ENCODE measurements around the gene PHACTR3.

Gene PHACTR3

GRCh38 chr20:59574308-59574707 lies 30.0 kb upstream of the PHACTR3 start:
- no peak for DNase-seq (ENCODE audit: low read depth, low spot score)

- DNase-seq (ENCODE audit: low read depth, low spot score), result no peak
These were observed 29.1 kb upstream of the PHACTR3 start for GRCh38 chr20:59575216-59575615.

DNA sequence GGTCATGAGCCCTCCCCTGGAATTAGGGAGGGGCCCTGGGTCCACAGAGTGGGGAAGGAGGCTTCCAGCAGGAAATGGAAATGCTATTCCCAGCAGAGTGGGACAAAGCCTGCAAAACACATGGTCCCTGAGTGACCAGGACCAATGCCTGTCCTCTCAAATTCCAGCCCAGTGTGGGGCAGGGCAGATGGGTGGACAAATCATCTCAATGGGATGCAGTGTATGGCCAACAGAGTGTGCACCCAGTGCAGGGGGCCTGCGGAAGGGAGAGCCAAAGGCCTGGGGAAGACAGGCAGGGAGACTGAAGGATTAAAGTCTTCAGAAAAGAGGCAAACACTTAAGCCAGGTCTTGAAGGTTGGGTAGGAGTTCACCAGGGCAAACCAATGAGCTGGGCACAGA lies 28.7 kb upstream of the PHACTR3 start:
- DNase-seq (ENCODE audit: low read depth, low spot score), result no peak

GRCh38 chr20:59576216-59576953 lies 28.0 kb upstream of the PHACTR3 start:
- no peak for DNase-seq (ENCODE audit: low read depth, low spot score)

GRCh38 chr20:59577037-59577808 lies 27.1 kb upstream of the PHACTR3 start:
- no peak for DNase-seq (ENCODE audit: low read depth, low spot score)

GRCh38 chr20:59577809-59578435 lies 26.4 kb upstream of the PHACTR3 start:
- no peak for DNase-seq (ENCODE audit: low read depth, low spot score)

- no peak for DNase-seq (ENCODE audit: low read depth, low spot score)
These were observed 25.6 kb upstream of the PHACTR3 start for GRCh38 chr20:59578436-59579403.

DNA sequence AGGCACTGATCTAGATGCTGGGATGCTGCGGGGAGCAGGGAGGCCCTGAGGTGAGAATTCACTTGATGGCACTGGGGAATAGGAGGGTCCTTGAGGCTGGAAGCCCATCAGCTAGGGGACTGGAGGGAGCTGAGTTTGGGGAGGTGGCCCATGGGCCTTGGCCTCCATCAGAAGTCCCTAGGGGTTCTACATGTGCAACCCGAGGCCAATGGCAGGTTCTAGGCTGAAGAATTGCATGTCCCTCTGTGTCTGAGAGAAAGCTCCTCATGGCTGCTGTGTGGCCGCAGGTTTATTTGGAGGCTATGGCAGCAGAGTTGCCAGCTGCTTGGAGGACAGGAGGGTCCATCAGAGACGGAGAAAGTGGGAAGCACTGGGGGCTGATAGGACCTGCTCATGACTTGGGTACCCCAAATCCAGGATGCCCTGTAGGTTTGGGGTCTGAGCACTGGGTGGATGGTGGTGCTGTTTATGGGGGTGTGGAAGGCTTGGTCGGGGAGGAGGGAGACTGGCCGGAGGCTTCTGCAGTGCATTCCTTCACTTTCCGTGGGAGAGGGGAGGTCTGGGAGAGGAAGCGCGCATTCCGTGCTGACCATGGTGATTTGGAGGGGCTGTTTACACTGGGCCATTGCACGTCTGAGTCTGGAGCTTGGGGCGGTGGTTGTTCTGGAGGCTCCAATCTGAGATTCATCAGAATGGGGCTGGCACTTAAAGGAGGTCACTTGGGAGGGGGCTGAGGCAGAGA lies 24.8 kb upstream of the PHACTR3 start:
- no peak for DNase-seq (ENCODE audit: low read depth, low spot score)

- no peak for DNase-seq (ENCODE audit: low read depth, low spot score)
These were observed 24.0 kb upstream of the PHACTR3 start for GRCh38 chr20:59580146-59580946.

GRCh38 chr20:59580991-59581401 lies 23.3 kb upstream of the PHACTR3 start:
- no peak for DNase-seq (ENCODE audit: low read depth, low spot score)

DNA sequence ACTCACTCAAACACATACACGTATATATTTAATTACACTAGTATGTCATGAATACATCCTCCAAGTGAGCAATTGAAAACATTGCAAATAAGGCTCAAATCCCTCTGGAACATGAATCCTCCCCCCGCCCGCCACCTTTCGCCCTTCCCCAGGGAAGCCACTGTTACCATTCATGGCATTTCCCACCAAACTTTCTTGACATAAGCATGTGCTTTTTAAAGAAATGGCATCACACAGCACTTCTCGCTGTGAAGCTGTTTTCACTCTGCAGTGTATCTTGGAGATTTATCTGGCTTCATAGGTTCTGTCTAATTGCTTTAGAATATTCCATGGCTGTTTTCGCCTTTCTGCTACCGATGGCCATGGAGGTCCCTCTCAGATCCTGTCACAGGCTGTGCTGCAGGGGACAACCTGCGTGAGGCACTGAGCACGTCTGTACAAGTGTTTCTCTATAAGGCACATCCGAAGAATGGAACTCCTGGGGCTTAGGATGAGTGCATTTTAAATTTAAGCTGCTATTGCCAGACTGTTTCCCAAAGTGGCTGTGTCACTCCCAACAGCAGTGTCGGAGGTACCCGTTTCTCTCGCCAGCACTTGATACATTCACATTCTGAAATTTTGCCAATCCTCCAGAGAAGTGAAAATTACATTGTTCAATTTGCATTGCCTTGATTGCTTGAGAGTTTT lies 22.2 kb upstream of the PHACTR3 start:
- DNase-seq (ENCODE audit: low read depth, low spot score), result no peak

DNA sequence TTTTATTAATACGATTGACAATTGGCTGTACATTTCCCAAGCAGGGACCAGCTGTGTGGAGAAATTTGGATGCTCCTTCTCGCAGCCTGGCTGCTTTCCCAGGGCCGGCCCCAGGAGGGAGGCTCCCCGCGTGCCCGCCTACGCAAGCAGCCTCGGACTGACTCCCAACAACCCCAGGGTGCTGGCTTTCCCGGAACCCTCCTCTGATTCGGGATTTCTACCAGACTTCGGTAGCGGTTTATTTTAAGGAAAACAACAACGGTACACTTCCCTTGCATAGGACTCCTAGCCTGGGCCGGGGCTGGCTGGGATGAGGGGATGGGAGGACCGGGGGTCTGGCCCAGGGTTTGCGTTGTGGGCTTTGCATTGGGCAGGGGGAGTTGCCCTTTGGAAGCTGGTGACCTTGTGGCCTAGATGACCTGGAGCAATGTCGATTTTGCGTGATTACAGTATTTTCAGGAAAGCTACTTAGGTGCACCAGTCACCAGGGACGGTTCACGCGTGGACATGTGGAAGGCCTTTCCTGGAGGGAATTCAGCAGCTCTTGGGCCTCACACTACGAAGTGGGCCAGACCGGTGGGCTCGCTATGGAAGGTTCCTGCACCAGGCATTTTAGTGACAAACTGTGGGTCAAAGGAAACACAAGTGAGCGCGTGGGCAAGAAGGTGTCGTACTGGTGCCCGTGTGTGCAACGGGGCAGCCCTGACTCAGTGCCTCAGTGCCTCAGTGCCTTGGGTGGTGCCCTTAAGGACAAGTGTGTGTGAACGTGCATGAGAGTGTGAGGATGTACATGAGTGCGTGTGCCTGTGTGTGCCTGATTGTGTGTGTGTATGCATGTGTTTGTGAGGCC lies 20.7 kb upstream of the PHACTR3 start:
- no peak for DNase-seq (ENCODE audit: low read depth, low spot score)

- no peak for DNase-seq (ENCODE audit: low read depth, low spot score)
These were observed 19.9 kb upstream of the PHACTR3 start for GRCh38 chr20:59584278-59584925.

DNA sequence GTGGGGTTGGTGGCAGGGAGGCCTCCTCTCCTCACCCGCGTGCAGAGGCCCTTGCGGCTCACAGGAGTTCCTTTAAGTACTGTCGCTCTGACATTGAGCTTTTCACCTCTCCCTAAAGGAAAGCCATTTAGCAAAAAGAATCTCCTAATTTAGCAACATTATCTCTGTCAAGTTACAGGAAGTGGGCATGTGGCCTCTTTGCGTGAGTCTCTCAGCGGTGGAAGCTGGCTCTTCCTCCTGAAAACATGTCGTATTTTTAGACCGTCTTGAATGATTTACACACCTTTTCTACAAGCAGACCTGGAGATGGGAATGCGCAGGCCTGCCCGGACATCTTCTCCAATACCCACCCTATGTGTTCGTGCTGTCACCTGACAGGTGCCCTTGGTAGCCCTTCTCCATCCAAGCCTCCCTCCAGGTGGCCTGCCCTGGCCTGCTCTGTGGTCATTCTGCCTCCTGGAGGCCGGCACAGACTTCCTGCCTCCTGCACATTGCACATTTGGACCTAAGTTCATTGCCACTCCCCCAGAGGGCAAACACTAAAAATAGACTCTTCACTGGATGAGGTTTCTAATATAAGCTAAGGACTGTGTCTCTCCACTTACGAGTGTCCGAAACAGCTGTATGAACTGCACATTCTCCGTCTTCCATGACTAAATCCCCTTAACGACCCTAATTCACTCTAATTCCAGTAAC lies 18.5 kb upstream of the PHACTR3 start:
- no peak for DNase-seq (ENCODE audit: low read depth, low spot score)

DNA sequence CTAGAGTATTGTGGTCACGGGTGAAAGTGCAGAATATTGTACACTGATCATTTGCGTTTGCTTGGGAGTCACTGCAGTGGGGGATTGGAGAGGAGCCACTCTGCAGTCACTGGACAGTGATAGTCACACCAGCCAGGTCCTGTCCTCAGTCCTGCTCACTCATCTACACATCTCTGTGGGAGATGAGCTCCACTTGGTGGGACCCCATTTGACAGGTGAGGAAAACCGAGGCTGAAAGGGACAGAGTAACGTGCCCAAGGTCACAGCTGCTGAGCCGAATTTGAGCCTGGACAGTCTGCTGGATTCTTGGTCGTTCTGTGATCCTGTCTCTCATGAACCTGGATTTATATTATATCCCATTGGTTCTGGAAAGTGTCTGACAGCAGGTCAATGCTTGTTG lies 17.7 kb upstream of the PHACTR3 start:
- DNase-seq (ENCODE audit: low read depth, low spot score), result no peak

DNA sequence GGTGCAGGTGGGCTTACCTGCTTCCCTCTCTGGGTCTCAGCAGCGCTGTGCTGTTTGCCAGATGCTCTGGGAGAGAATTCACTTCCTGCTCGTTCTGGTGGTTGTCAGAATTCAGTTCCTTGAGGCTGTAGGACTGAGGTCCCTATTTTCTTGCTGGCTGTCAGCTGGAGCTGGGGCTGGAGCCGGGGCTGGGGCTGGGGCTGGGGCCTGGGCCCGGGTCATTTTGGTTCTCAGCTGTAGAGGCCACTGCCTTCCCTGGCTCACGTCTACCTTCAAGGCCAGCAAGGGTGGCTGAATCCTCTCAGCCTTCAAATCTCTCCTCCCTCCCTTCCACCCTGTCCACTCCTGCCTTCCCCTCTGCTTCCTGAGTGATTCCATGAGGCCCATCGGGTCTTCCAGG lies 16.8 kb upstream of the PHACTR3 start:
- DNase-seq (ENCODE audit: low read depth, low spot score), result no peak

- no peak for DNase-seq (ENCODE audit: low read depth, low spot score)
These were observed 16.0 kb upstream of the PHACTR3 start for GRCh38 chr20:59588236-59588855.
